Stomach (tissue), 4 donors: Measurements from ENCODE around the gene ITM2A.

ENCODE experiments used
- EP300 ChIP-seq: sonication (generic); formaldehyde crosslinking; IDR thresholded peaks from one replicate; pipeline ENCODE4 v1.6.1; 2017; ENCODE audit warnings: antibody characterized with exemption
- POLR2A ChIP-seq, 4 donors: fragments of 450-650 bp; IDR thresholded peaks; one replicate each; pipeline ENCODE4 v1.6.1; 2016; ENCODE audit warnings: antibody characterized with exemption in 4 of 4, control low read depth in 2 of 4, mild to moderate bottlenecking in 1 of 4, moderate library complexity in 1 of 4
- POLR2AphosphoS5 ChIP-seq, 3 donors: sonication (generic); formaldehyde crosslinking; IDR thresholded peaks; one replicate each; pipeline ENCODE4 v1.6.1; 2016; ENCODE audit warnings: antibody characterized with exemption in 3 of 3
- TF ChIP-seq, protein P1 (sequence below), 7 experiments: fragments of 450-650 bp in 4 of 7; fragments of 200-600 bp in 3 of 7; sonication (generic) in 3 of 7; IDR thresholded peaks; one replicate each; pipeline ENCODE4 v1.5.1; 2016 to 2019; ENCODE audit warnings: antibody characterized with exemption in 7 of 7, control low read depth in 2 of 7, mild to moderate bottlenecking in 1 of 7

DNA sequence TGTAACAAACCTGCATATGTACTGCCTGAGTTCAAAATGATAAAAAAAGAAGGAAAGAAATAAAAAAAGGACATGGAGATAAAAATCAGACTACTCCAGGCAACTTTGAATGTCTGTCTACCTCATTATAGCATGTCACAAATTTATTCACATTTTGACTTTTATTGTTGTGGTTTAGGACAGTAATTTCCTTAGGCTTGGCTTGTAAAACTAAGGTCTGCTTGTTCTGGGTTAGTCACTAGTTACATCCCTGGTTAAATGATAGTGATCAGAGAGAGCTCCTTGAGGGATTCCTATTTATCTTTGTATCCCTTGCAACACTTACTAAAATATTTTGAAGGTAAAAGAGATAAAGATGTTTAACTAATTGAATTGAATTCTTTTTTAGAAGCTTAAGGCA is 42.5 kb upstream of the ITM2A start:
- TF ChIP-seq, protein P1, sequence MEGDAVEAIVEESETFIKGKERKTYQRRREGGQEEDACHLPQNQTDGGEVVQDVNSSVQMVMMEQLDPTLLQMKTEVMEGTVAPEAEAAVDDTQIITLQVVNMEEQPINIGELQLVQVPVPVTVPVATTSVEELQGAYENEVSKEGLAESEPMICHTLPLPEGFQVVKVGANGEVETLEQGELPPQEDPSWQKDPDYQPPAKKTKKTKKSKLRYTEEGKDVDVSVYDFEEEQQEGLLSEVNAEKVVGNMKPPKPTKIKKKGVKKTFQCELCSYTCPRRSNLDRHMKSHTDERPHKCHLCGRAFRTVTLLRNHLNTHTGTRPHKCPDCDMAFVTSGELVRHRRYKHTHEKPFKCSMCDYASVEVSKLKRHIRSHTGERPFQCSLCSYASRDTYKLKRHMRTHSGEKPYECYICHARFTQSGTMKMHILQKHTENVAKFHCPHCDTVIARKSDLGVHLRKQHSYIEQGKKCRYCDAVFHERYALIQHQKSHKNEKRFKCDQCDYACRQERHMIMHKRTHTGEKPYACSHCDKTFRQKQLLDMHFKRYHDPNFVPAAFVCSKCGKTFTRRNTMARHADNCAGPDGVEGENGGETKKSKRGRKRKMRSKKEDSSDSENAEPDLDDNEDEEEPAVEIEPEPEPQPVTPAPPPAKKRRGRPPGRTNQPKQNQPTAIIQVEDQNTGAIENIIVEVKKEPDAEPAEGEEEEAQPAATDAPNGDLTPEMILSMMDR (IDR thresholded peaks at IDR 0.05), result no peak
- no peak for TF ChIP-seq POLR2A (IDR thresholded peaks at IDR 0.05)
- no peak for TF ChIP-seq POLR2AphosphoS5 (IDR thresholded peaks at IDR 0.05)
- TF ChIP-seq EP300, result no peak
